B cell (primary cell): ENCODE results near the gene BIRC2.

Experiments
- EZH2 ChIP-seq: IDR thresholded peaks from 2 replicates; pipeline ENCODE4 v1.6.1; 2012; ENCODE audit warnings: borderline replicate concordance, low read depth, mild to moderate bottlenecking, moderate library complexity, low read length; ENCODE audit not compliant: insufficient read depth, poor library complexity, severe bottlenecking
- TF ChIP-seq, protein P1 (sequence below): fragments of 200-600 bp; IDR thresholded peaks from one replicate; pipeline ENCODE4 v1.8.0; 2022; ENCODE audit warnings: antibody characterized with exemption, mild to moderate bottlenecking

GRCh38 chr11:102382384-102382783 is 35.4 kb downstream of the BIRC2 start:
- TF ChIP-seq EZH2 = no peak
- TF ChIP-seq, protein P1, sequence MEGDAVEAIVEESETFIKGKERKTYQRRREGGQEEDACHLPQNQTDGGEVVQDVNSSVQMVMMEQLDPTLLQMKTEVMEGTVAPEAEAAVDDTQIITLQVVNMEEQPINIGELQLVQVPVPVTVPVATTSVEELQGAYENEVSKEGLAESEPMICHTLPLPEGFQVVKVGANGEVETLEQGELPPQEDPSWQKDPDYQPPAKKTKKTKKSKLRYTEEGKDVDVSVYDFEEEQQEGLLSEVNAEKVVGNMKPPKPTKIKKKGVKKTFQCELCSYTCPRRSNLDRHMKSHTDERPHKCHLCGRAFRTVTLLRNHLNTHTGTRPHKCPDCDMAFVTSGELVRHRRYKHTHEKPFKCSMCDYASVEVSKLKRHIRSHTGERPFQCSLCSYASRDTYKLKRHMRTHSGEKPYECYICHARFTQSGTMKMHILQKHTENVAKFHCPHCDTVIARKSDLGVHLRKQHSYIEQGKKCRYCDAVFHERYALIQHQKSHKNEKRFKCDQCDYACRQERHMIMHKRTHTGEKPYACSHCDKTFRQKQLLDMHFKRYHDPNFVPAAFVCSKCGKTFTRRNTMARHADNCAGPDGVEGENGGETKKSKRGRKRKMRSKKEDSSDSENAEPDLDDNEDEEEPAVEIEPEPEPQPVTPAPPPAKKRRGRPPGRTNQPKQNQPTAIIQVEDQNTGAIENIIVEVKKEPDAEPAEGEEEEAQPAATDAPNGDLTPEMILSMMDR = no peak
